Tibial artery (tissue), 4 donors: ENCODE measurements around the gene MAEA.

Experiments
- DNase-seq, 2 donors: peaks; one replicate each; pipeline ENCODE4 v3.0.0-alpha.2; 2019
- H3K27ac ChIP-seq, 2 donors: fragments of 200-600 bp; sonication (generic) in 1 of 2; 1 replicate in 1 of 2; 2 replicates in 1 of 2; pipeline ENCODE4 v1.5.1; 2018 to 2019; ENCODE audit warnings: mild to moderate bottlenecking in 1 of 2
- H3K27me3 ChIP-seq, 2 donors: fragments of 200-600 bp; sonication (generic) in 1 of 2; one replicate each; pipeline versions ENCODE4 v1.5.1 to v1.6.0; 2016 to 2019
- H3K36me3 ChIP-seq, 3 donors: fragments of 200-600 bp; sonication (generic) in 2 of 3; one replicate each; pipeline ENCODE4 v1.5.1; 2016 to 2019; ENCODE audit warnings: mild to moderate bottlenecking in 2 of 3
- H3K4me1 ChIP-seq, 4 donors: fragments of 200-600 bp; sonication (generic) in 2 of 4; 1 replicate in 3 of 4; 2 replicates in 1 of 4; pipeline ENCODE4 v1.5.1; 2016 to 2019
- H3K4me3 ChIP-seq, 2 donors: fragments of 200-600 bp; sonication (generic) in 1 of 2; 1 replicate in 1 of 2; 2 replicates in 1 of 2; pipeline ENCODE4 v1.5.1; 2018 to 2019; ENCODE audit warnings: mild to moderate bottlenecking in 2 of 2
- H3K9me3 ChIP-seq, 3 donors: fragments of 200-600 bp; sonication (generic) in 1 of 3; one replicate each; pipeline ENCODE4 v1.5.1; 2016 to 2019
- intact Hi-C: fragments of 100-400 bp; cut with DNase I; formaldehyde crosslinking; loops from one replicate; pipeline ENCODE4 v1.15.0; 2023; ENCODE audit warnings: low total_unique reads
- TF ChIP-seq, protein P1 (sequence below), 2 experiments: fragments of 200-600 bp in 1 of 2; fragments of 450-650 bp in 1 of 2; IDR thresholded peaks; one replicate each; pipeline ENCODE4 v1.5.1; 2017 to 2019; ENCODE audit warnings: antibody characterized with exemption in 2 of 2, mild to moderate bottlenecking in 1 of 2, moderate library complexity in 1 of 2

MAEA gene

DNA sequence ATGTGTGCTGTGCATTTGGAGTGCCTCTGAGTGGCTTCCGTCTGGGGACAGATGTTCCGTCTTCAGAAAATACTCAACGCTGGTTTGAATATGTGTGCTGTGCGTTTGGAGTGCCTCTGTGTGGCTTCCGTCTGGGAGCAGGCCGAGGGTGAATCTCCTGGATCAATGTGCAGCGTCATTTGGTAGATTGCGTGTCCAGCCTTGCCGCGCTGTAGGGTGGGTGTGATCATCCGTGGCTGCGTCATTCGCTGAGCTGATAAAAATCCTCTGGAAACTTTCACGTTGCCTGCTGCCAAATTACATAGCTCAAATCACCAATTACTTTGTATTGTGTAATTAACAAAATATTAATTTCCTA is 69.4 kb downstream of the MAEA start:
- Histone ChIP-seq H3K27ac (no peak overlapping the region), H3K36me3 (peaks cover 6 to 64% (median 43%) of the 10 kb centered on the region in 3 donors), H3K4me1 (no peaks in the 10 kb centered on the region), H3K4me3 (no peak overlapping the region), H3K27me3 (no peaks in the 10 kb centered on the region), H3K9me3 (no peaks in the 10 kb centered on the region)
- TF ChIP-seq, protein P1, sequence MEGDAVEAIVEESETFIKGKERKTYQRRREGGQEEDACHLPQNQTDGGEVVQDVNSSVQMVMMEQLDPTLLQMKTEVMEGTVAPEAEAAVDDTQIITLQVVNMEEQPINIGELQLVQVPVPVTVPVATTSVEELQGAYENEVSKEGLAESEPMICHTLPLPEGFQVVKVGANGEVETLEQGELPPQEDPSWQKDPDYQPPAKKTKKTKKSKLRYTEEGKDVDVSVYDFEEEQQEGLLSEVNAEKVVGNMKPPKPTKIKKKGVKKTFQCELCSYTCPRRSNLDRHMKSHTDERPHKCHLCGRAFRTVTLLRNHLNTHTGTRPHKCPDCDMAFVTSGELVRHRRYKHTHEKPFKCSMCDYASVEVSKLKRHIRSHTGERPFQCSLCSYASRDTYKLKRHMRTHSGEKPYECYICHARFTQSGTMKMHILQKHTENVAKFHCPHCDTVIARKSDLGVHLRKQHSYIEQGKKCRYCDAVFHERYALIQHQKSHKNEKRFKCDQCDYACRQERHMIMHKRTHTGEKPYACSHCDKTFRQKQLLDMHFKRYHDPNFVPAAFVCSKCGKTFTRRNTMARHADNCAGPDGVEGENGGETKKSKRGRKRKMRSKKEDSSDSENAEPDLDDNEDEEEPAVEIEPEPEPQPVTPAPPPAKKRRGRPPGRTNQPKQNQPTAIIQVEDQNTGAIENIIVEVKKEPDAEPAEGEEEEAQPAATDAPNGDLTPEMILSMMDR (IDR thresholded peaks at IDR 0.05) = no peak
- intact Hi-C loops = loop anchor here (2.0 to 10.0 kb wide), 2 partner anchors 224 to 272 kb away; no protein-coding TSS in a partner anchor
- no peak for DNase-seq

DNA sequence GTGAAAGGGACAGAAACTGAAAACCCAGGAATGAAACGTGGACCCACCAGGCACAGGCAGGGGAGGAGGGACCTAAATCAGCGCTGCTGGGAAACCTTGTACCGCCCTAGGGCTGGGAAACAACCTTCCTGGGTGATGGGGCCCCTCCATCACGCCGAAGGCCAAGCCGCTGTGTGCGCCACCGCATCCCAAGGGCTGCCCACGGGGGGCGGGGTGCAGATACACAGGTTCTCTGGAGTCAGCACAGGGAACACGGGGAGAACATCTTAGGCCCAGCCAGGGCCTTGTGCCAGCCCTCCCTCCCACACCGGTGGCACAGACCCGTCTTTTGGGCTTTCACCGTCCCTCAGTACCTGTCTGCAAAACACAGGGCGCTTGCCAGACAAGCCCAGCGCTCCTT is 70.3 kb downstream of the MAEA start:
- Histone ChIP-seq H3K4me1 (peaks cover 0 to 6% (median 0%) of the 10 kb centered on the region in 4 donors), H3K36me3 (peaks cover 6 to 59% (median 35%) of the 10 kb centered on the region in 3 donors), H3K9me3 (no peaks in the 10 kb centered on the region), H3K4me3 (no peak overlapping the region), H3K27ac (no peak overlapping the region), H3K27me3 (no peaks in the 10 kb centered on the region)
- intact Hi-C loops = loop anchor here (2.0 to 10.0 kb wide), 2 partner anchors 225 to 271 kb away; no protein-coding TSS in a partner anchor
- DNase-seq = no peak
- TF ChIP-seq, protein P1 (IDR thresholded peaks at IDR 0.05) = no peak

DNA sequence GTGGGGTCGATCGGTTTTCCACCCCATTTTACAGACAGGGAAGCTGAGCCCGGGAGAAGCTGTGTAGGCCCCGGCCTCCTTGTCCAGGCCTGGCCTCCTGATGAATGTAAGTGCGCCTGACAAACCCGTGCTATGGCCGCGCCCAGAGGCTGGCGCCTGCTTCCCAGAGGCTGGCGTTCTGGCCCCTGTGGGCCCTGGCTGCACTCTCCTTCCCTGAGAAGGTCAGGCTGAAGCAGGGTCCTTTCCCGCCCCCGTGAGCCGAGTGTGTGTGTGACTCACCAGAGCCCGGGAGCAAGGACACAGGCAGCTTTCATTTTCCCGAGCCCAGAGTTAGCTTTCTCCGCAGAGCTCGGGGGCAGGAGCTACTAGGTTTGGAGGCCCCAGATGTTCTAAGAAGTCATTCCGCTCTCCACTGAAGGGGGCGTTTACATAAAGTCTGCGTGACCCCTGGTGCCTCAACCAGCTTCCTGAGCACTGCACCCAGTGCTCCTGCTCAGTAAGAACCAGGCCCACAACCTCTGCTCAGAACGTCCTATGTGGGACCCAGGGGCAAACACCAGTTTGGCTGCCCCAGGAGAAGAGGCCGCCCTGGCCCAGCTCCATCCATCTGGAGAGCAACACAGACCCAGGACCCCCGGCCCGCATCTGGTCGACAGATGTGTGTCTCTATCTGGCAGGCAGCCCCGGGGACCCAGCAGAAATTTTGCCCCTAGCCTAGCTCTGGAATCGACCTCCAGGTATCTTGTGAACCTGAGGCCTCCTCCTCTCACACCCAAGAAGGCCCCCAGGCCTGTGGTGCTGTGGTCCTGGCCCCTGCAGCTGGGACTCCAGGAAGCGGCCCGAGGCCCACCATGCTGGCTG is 71.0 kb downstream of the MAEA start:
- no peak for DNase-seq
- Histone ChIP-seq H3K9me3 (no peaks in the 10 kb centered on the region), H3K36me3 (peaks cover 6 to 56% (median 28%) of the 10 kb centered on the region in 3 donors), H3K27me3 (no peaks in the 10 kb centered on the region), H3K4me1 (peaks cover 0 to 7% (median 0%) of the 10 kb centered on the region in 4 donors), H3K27ac (no peak overlapping the region), H3K4me3 (no peak overlapping the region)
- intact Hi-C loops = no loop called here
- TF ChIP-seq, protein P1 (IDR thresholded peaks at IDR 0.05) = no peak

DNA sequence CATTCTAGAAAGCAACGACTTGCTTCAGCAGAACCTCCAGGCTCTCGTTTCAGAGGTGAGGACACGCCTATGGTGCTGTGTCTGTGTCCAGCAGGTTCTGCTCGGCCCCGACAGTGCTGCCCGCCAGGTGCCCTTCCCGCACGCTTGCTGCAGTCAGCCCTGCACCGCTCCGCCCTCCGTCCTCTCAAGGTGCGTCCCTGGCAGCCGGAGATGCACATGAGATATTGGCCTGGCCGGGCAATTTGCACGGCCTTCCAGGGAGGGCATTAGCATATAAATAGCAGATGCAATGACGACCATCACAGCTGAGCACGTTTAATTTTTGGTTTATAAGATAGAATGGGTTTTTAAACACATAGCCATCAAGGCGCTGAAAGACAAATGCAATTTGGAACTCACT is 71.7 kb downstream of the MAEA start:
- no peaks in the 10 kb centered on the region for H3K27me3 ChIP-seq
- no peaks in the 10 kb centered on the region for H3K9me3 ChIP-seq
- no peak overlapping the region for H3K4me3 ChIP-seq
- peaks cover 9 to 52% (median 29%) of the 10 kb centered on the region in 3 donors for H3K36me3 ChIP-seq
- DNase-seq = no peak
- peaks cover 0 to 7% (median 0%) of the 10 kb centered on the region in 4 donors for H3K4me1 ChIP-seq
- intact Hi-C loops = no loop called here
- no peak overlapping the region for H3K27ac ChIP-seq
- TF ChIP-seq, protein P1 (IDR thresholded peaks at IDR 0.05) = no peak

DNA sequence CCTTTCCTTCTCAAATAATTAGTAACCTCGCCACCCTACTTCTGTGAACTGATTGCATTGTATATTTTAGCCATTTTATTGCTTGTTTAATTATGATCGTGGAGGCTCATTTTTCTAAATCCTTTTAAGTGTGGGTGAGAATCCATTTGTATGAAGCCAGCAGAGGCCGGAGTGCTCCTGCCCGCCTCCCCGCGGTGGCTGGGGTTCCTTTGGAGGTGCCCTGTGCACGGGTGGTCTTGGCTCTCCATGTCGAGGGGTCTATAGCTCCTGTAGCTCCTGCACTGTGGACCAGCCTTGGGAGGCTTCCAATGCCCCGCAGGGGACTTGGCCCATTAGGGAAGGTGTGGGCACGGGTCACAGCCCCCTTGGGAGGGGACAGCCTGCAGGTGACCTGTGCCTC is 72.4 kb downstream of the MAEA start:
- Histone ChIP-seq H3K4me3 (no peak overlapping the region), H3K36me3 (peaks cover 12 to 54% (median 31%) of the 10 kb centered on the region in 3 donors), H3K4me1 (peaks cover 0 to 7% (median 0%) of the 10 kb centered on the region in 4 donors), H3K27me3 (no peaks in the 10 kb centered on the region), H3K27ac (no peak overlapping the region), H3K9me3 (no peaks in the 10 kb centered on the region)
- TF ChIP-seq, protein P1 (IDR thresholded peaks at IDR 0.05) = no peak
- no peak for DNase-seq
- intact Hi-C loops = no loop called here
